Tibial nerve (tissue), 4 donors: ENCODE results near the gene BCAT1. TPM values are rescaled to one million over a fixed set of nuclear protein-coding genes. Genes with fewer than 3 reads are reported as not detected.
A peak's percentile ranks its signal among the peaks of the same experiment; 100 is the strongest.

ENCODE experiments used
- DNase-seq, 2 donors: peaks; one replicate each; pipeline ENCODE4 v3.0.0-alpha.2; 2019; ENCODE audit warnings: low spot score in 2 of 2
- H3K27ac ChIP-seq, 4 donors: fragments of 200-600 bp; sonication (generic) in 3 of 4; one replicate each; pipeline ENCODE4 v1.5.1; 2017 to 2019; ENCODE audit warnings: mild to moderate bottlenecking in 1 of 4
- H3K27me3 ChIP-seq, 2 donors: fragments of 200-600 bp; sonication (generic) in 1 of 2; one replicate each; pipeline versions ENCODE4 v1.5.1 to v1.6.0; 2017 to 2019
- H3K36me3 ChIP-seq, 3 donors: fragments of 200-600 bp; sonication (generic); one replicate each; pipeline ENCODE4 v1.5.1; 2018 to 2019
- H3K4me1 ChIP-seq, 4 donors: fragments of 200-600 bp; sonication (generic) in 3 of 4; one replicate each; pipeline ENCODE4 v1.5.1; 2017 to 2019
- H3K4me3 ChIP-seq, 4 donors: fragments of 200-600 bp; sonication (generic) in 3 of 4; one replicate each; pipeline ENCODE4 v1.5.1; 2017 to 2019; ENCODE audit warnings: mild to moderate bottlenecking in 1 of 4, moderate library complexity in 1 of 4
- H3K9me3 ChIP-seq, 4 donors: fragments of 200-600 bp; sonication (generic) in 3 of 4; one replicate each; pipeline ENCODE4 v1.5.1; 2017 to 2019
- EP300 ChIP-seq, 2 donors: sonication (generic); formaldehyde crosslinking; IDR thresholded peaks; one replicate each; pipeline ENCODE4 v1.6.1; 2017; ENCODE audit warnings: antibody characterized with exemption in 2 of 2, mild to moderate bottlenecking in 1 of 2
- POLR2A ChIP-seq, 2 donors: fragments of 450-650 bp; IDR thresholded peaks; one replicate each; pipeline ENCODE4 v1.6.1; 2017; ENCODE audit warnings: antibody characterized with exemption in 2 of 2, mild to moderate bottlenecking in 2 of 2, moderate library complexity in 2 of 2
- WGBS, 2 donors: methylation state at CpG; one replicate each; pipeline ENCODE4 v1.1.5; 2018; 5-methylcytosine and 5-hydroxymethylcytosine counted together
- total RNA-seq, 4 donors: library from RNA; depleted of rRNA; stranded (reverse); fragments of >200 nt; gene quantifications; one replicate each; pipeline ENCODE4 v1.1.0, GENCODE V29; 2016
- TF ChIP-seq, protein P1 (sequence below), 5 experiments: fragments of 200-600 bp in 3 of 5; fragments of 450-650 bp in 2 of 5; sonication (generic) in 3 of 5; IDR thresholded peaks; one replicate each; pipeline ENCODE4 v1.5.1; 2016 to 2019; ENCODE audit warnings: antibody characterized with exemption in 5 of 5, mild to moderate bottlenecking in 3 of 5, moderate library complexity in 2 of 5

Gene BCAT1
- total RNA-seq, 4 donors from 2014 or later = 17.8 to 41.1 (median 35.0) TPM

GRCh38 chr12:24808651-24809050 is 140.2 kb downstream of the BCAT1 start:
- Histone ChIP-seq H3K36me3 (no peaks in the 10 kb centered on the region), H3K4me1 (peaks cover 0 to under 1% (median 0%) of the 10 kb centered on the region in 4 donors), H3K4me3 (no peak overlapping the region), H3K9me3 (peaks cover 0 to 4% (median 0%) of the 10 kb centered on the region in 4 donors), H3K27ac (no peak overlapping the region), H3K27me3 (no peaks in the 10 kb centered on the region)
- TF ChIP-seq, protein P1, sequence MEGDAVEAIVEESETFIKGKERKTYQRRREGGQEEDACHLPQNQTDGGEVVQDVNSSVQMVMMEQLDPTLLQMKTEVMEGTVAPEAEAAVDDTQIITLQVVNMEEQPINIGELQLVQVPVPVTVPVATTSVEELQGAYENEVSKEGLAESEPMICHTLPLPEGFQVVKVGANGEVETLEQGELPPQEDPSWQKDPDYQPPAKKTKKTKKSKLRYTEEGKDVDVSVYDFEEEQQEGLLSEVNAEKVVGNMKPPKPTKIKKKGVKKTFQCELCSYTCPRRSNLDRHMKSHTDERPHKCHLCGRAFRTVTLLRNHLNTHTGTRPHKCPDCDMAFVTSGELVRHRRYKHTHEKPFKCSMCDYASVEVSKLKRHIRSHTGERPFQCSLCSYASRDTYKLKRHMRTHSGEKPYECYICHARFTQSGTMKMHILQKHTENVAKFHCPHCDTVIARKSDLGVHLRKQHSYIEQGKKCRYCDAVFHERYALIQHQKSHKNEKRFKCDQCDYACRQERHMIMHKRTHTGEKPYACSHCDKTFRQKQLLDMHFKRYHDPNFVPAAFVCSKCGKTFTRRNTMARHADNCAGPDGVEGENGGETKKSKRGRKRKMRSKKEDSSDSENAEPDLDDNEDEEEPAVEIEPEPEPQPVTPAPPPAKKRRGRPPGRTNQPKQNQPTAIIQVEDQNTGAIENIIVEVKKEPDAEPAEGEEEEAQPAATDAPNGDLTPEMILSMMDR (IDR thresholded peaks at IDR 0.05) = no peak
- no peak for TF ChIP-seq EP300 (IDR thresholded peaks at IDR 0.05)
- TF ChIP-seq POLR2A (IDR thresholded peaks at IDR 0.05) = no peak
- 93 to 94% methylated on average over 2 of the region's 2 CpGs for WGBS, 2 donors
- DNase-seq = no peak

GRCh38 chr12:24806386-24806785 is 142.5 kb downstream of the BCAT1 start:
- H3K4me1 ChIP-seq = no peaks in the 10 kb centered on the region

DNA sequence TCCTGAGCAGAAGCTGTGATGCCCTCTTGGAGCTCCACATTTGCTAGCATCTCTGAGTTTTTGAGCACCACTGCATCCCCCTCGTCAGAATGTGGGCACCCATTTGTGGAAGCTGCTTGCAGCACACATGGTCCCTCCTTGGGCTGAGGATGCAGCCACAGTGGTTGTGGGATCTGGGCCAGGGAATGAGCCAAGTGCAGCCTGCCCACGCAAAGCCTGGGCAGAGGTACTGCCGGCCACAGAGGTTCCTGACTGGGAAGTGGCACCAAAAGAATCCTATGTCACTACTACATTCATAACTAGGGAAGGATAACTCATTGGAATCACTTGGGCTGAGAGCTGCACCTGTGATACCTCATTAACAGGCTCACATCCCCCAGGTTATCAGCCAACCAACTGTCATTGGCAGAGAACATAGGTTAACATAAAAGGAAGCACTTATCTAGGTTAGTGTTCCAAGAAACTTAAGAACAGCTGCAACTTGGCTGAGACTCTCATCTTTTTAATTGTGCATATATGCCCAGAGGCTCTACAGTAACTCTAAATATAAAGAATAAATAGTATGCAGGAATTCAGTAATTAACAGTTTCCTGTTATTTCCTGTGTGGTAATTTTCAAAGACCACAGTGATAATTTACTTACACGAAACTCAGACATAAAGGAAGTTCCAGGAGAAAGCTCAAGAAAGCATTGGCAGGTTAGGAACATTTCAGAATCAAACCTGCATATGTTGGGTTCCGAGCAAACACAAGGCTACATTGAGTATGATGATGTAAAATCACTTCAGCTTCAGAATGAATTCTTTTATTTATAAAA is 145.3 kb downstream of the BCAT1 start:
- no peak for DNase-seq
- H3K27ac ChIP-seq = no peak overlapping the region
- H3K4me3 ChIP-seq = no peak overlapping the region
- no peaks in the 10 kb centered on the region for H3K9me3 ChIP-seq
- no peaks in the 10 kb centered on the region for H3K27me3 ChIP-seq
- H3K36me3 ChIP-seq = no peaks in the 10 kb centered on the region
- 70 to 87% methylated on average over 4 to 5 of the region's 5 CpGs for WGBS, 2 donors
- no peak for TF ChIP-seq POLR2A (IDR thresholded peaks at IDR 0.05)
- H3K4me1 ChIP-seq = no peaks in the 10 kb centered on the region

More at GRCh38 chr12:24806386-24806785, 142.5 kb downstream of the BCAT1 start:
- H3K27me3 ChIP-seq = no peaks in the 10 kb centered on the region
- no peak overlapping the region for H3K27ac ChIP-seq
- 75 to 88% methylated on average over 2 of the region's 2 CpGs for WGBS, 2 donors
- peaks cover 0 to 4% (median 0%) of the 10 kb centered on the region in 4 donors for H3K9me3 ChIP-seq
- DNase-seq = no peak
- TF ChIP-seq EP300 (IDR thresholded peaks at IDR 0.05) (no peak), POLR2A (IDR thresholded peaks at IDR 0.05) (no peak)
- TF ChIP-seq, protein P1 (IDR thresholded peaks at IDR 0.05) = no peak
- no peaks in the 10 kb centered on the region for H3K36me3 ChIP-seq
- H3K4me3 ChIP-seq = no peak overlapping the region

- Histone ChIP-seq H3K27me3 (no peaks in the 10 kb centered on the region), H3K36me3 (no peaks in the 10 kb centered on the region), H3K9me3 (no peaks in the 10 kb centered on the region), H3K4me3 (no peak overlapping the region), H3K27ac (peak overlapping the region in 1 of 4 donors; percentile 2), H3K4me1 (peaks cover 0 to 6% (median 0%) of the 10 kb centered on the region in 4 donors)
- DNase-seq = no peak
- TF ChIP-seq POLR2A (IDR thresholded peaks at IDR 0.05) (no peak), EP300 (IDR thresholded peaks at IDR 0.05) (no peak)
- TF ChIP-seq, protein P1 (IDR thresholded peaks at IDR 0.05) = no peak
These were observed 150.6 kb downstream of the BCAT1 start for GRCh38 chr12:24798335-24798734.

DNA sequence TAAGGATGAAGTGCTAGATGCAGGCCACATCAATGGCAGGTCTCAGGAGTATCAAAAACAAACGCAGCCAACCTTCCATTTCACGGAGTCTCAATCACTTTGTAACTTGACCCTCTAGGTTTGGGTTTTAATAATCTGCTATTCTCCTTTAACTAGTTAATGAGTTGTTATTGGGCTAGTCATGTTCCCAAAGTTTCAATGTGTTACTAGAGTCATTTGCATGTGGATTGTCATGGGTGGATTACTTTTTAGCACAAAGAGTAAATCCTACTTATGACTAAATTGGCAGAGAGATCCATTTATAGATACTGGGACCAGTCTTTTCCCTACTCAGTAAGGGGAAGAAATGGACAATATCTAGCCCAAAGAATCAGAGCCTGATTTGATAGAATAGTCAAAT is 151.0 kb downstream of the BCAT1 start:
- Histone ChIP-seq H3K4me1 (peaks cover 0 to 6% (median 0%) of the 10 kb centered on the region in 4 donors), H3K27me3 (no peaks in the 10 kb centered on the region), H3K36me3 (no peaks in the 10 kb centered on the region), H3K27ac (peak overlapping the region in 1 of 4 donors; percentile 2), H3K4me3 (no peak overlapping the region), H3K9me3 (no peaks in the 10 kb centered on the region)
- 89 to 93% methylated on average over 2 of the region's 2 CpGs for WGBS, 2 donors
- no peak for TF ChIP-seq EP300 (IDR thresholded peaks at IDR 0.05)
- TF ChIP-seq POLR2A (IDR thresholded peaks at IDR 0.05) = no peak
- TF ChIP-seq, protein P1 (IDR thresholded peaks at IDR 0.05) = no peak
- no peak for DNase-seq
